Activated CD4-positive, alpha-beta T cell treated with anti-CD3 and anti-CD28 coated beads for 36 hours (primary cell): ENCODE results near the gene FMOD. TPM values are rescaled to one million over a fixed set of nuclear protein-coding genes. Genes with fewer than 3 reads are reported as not detected.

ENCODE experiments used
- ATAC-seq: fragments of 200-7000 bp; cut with Tn5 transposase; one replicate; pipeline ENCODE4 v1.10.0; 2021; ENCODE audit warnings: mild to moderate bottlenecking, moderate library complexity
- CTCF ChIA-PET: fragments of 350-600 bp; sonication (Branson Sonifier 250); formaldehyde crosslinking; loops from one replicate; lab custom pipeline; 2021; ENCODE audit warnings: antibody characterized with exemption; lab: Charles Lee
- POLR2A ChIA-PET: fragments of 350-600 bp; sonication (Branson Sonifier 250); formaldehyde crosslinking; loops from one replicate; lab custom pipeline; 2021; ENCODE audit warnings: antibody characterized with exemption, inconsistent platforms; lab: Charles Lee
- DNase-seq: peaks from one replicate; pipeline ENCODE4 v3.0.0-alpha.2; 2020
- H3K27ac Mint-ChIP-seq: one replicate; pipeline ENCODE4 v1.8.0; 2021; ENCODE audit warnings: mixed read lengths
- H3K27me3 Mint-ChIP-seq: one replicate; pipeline ENCODE4 v1.8.0; 2021; ENCODE audit warnings: mixed read lengths
- H3K36me3 Mint-ChIP-seq: one replicate; pipeline ENCODE4 v1.8.0; 2021; ENCODE audit warnings: low read depth, mixed read lengths
- H3K4me1 Mint-ChIP-seq: one replicate; pipeline ENCODE4 v1.8.0; 2021; ENCODE audit warnings: mixed read lengths
- H3K4me3 Mint-ChIP-seq: one replicate; pipeline ENCODE4 v1.8.0; 2021; ENCODE audit warnings: mild to moderate bottlenecking, moderate library complexity, mixed read lengths
- H3K9me3 Mint-ChIP-seq: one replicate; pipeline ENCODE4 v1.8.0; 2021; ENCODE audit warnings: low read depth, mixed read lengths
- intact Hi-C, 2 experiments: fragments of 100-400 bp; cut with DNase I in 1 of 2; cut with micrococcal nuclease in 1 of 2; formaldehyde crosslinking; loops; one replicate each; pipeline versions ENCODE4 v1.14.2 to v1.15.1; 2022 to 2024; cut with DNase I, micrococcal nuclease
- total RNA-seq, 2 experiments: library from RNA; stranded (reverse); gene quantifications; one replicate each; pipeline ENCODE4 v1.2.3, GENCODE V29; 2021

FMOD gene
- total RNA-seq, 2 experiments from 2014 or later = 0.87 to 0.98 TPM

DNA sequence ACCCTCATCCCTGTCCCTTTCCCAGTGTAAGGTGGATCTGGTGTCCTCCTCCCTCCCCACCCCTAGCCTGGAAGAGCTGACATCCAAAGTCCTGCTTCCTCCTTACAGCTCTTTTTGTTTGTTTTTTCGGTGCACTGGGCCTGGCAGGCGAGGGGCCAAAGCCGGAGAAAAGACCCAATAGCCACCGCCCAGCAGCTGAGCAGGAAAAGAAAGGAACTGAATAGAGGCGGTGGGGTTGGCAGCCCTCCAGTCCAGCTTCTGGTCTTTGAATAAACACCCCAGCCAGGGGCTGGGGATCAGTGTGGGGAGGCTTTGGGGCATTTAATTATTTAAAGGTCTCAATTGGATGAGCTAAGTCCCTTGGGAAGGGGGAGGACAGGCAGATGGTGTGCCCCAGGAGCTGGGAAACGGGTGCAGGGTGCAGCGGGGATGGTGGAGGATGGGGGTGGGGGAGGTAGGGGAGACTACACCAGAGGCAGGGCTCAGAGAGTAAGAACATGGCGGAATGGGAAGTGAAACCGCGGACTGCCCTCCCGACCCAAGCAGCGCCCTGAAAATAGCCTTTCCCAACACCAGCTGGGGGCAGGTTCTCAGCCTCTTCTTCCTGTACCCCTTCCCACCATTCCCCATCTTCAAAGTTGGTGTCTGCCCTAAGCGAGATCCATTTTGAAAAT is 25.4 kb downstream of the FMOD start:
- POLR2A ChIA-PET = interaction anchor here (0.6 to 5.3 kb wide), 6 partner anchors 13 to 53 kb away, joined by 3 to 97 read pairs (median 4); partner anchors contain the start of gene BTG2
- Mint-ChIP-seq H3K36me3 (no peaks in the 10 kb centered on the region), H3K27ac (peak overlapping the region; percentile 83)

DNA sequence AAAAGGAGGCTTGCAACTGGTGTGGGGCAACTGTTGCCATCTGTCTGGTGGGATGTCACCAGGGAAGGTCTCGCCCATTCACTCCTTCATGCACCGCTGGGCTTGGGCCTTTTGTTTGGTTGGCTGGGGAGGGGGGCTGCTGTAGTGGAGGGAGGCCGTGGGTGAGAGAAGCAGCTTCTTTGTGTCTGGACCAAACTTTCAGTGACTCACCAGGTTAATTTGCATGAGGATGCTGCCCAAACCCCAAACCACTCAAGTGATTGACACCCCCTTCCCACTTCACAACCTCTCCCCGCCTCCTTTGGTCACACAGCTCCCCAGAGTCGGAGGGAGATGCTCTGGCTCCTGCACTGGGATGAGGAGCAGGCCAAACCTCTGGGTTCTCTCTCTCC is 25.9 kb downstream of the FMOD start:
- CTCF ChIA-PET = interaction anchor here (0.7 to 9.9 kb wide), 12 partner anchors 8 to 667 kb away, joined by 3 to 249 read pairs (median 4); no protein-coding TSS in a partner anchor
- H3K36me3 Mint-ChIP-seq = no peaks in the 10 kb centered on the region
- no peaks in the 10 kb centered on the region for H3K27me3 Mint-ChIP-seq
- ATAC-seq (peak; percentile 17), DNase-seq (peak; percentile 81)
- peak overlapping the region; percentile 83 for H3K27ac Mint-ChIP-seq
- intact Hi-C loops = loop anchor here in 1 of 2 experiments (1.0 to 10.0 kb wide), 10 partner anchors 298 to 1960 kb away; partner anchors contain the start of genes ADIPOR1, ATP2B4, KDM5B and LAX1
- H3K9me3 Mint-ChIP-seq = no peaks in the 10 kb centered on the region
- H3K4me3 Mint-ChIP-seq = peak overlapping the region; percentile 47
- POLR2A ChIA-PET = interaction anchor here (0.6 to 5.3 kb wide), 9 partner anchors 12 to 52 kb away, joined by 3 to 97 read pairs (median 4); partner anchors contain the start of gene BTG2
- H3K4me1 Mint-ChIP-seq = peaks cover 84% of the 10 kb centered on the region

More for the DNA sequence above, 25.4 kb downstream of the FMOD start:
- DNase-seq (no peak), ATAC-seq (no peak)
- Mint-ChIP-seq H3K4me1 (peaks cover 79% of the 10 kb centered on the region), H3K9me3 (no peaks in the 10 kb centered on the region), H3K4me3 (peak overlapping the region; percentile 47), H3K27me3 (no peaks in the 10 kb centered on the region)
- CTCF ChIA-PET = interaction anchor here (0.6 to 9.9 kb wide), 15 partner anchors 8 to 422 kb away, joined by 3 to 249 read pairs (median 4); no protein-coding TSS in a partner anchor
- intact Hi-C loops = loop anchor here in 1 of 2 experiments (1.0 to 10.0 kb wide), 11 partner anchors 298 to 1959 kb away; partner anchors contain the start of genes ADIPOR1, ATP2B4, KDM5B and LAX1

DNA sequence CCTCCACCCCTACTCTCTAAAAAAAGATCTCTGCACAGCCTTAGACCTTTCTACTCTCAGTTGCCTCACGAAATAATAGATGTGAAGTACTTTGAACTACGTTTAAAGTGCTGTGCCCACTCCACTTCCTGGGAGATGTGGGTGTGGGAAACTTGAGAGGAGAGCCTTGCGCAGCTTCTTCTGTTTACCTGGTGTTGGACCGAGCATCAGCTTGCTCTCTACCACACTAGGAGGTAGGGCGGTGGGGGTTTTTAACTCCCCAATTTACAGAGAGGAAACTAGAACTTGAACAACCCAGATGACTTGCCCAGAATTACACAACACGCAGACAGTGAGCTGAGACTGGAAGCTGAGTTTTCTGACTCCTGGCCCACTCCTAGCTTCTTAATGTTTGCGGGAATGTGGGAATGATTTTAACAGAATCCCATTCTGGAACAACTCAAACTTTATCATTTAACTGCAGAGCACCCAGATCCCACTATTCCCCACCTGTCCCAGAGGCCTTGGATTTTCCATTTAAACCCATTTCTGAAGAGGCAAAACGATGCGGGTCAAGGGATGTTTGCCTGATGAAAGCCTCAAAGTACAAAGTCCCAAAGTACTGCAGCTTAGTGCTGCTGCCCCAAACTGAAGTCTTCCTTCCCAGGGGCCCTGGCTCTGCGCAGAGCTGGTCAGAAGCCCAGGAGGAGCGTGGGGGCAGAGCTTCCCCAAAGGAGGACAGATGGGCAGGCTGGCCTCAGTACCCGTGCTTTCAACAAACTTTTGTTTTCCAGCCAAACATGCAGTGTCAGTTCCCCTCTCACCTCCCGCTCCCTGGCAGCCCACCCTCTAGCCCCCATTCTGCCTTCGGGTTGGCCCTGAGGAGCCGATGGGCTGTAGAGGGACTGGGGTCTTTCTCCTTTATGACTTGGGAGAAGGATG is 26.6 kb downstream of the FMOD start:
- H3K27me3 Mint-ChIP-seq = no peaks in the 10 kb centered on the region
- DNase-seq (peak; percentile 70), ATAC-seq (peak; percentile 28)
- ChIA-PET CTCF (interaction anchor here (0.7 to 9.9 kb wide), 15 partner anchors 8 to 666 kb away, joined by 3 to 249 read pairs (median 4); no protein-coding TSS in a partner anchor), POLR2A (interaction anchor here (0.6 to 5.3 kb wide), 9 partner anchors 11 to 446 kb away, joined by 3 to 97 read pairs (median 4); partner anchors contain the start of gene BTG2)
- peak overlapping the region; percentile 83 for H3K27ac Mint-ChIP-seq
- peaks cover 91% of the 10 kb centered on the region for H3K4me1 Mint-ChIP-seq
- H3K36me3 Mint-ChIP-seq = no peaks in the 10 kb centered on the region
- no peaks in the 10 kb centered on the region for H3K9me3 Mint-ChIP-seq
- H3K4me3 Mint-ChIP-seq = peak overlapping the region; percentile 52
- intact Hi-C loops = loop anchor here in 1 of 2 experiments (1.0 to 10.0 kb wide), 10 partner anchors 297 to 1960 kb away; partner anchors contain the start of genes ADIPOR1, ATP2B4, KDM5B and LAX1

GRCh38 chr1:203323587-203323986 is 27.3 kb downstream of the FMOD start:
- H3K4me3 Mint-ChIP-seq = peak overlapping the region; percentile 52
- H3K9me3 Mint-ChIP-seq = no peaks in the 10 kb centered on the region
- POLR2A ChIA-PET = interaction anchor here (0.6 to 5.3 kb wide), 4 partner anchors 15 to 445 kb away, joined by 3 to 97 read pairs (median 16); partner anchors contain the start of gene BTG2

GRCh38 chr1:203322500-203323179 is 28.3 kb downstream of the FMOD start:
- no peaks in the 10 kb centered on the region for H3K9me3 Mint-ChIP-seq
- H3K27ac Mint-ChIP-seq = peak overlapping the region; percentile 83
- peaks cover 85% of the 10 kb centered on the region for H3K4me1 Mint-ChIP-seq
- no peak overlapping the region for H3K4me3 Mint-ChIP-seq
- H3K36me3 Mint-ChIP-seq = no peaks in the 10 kb centered on the region
- DNase-seq = no peak
- no peak for ATAC-seq
- POLR2A ChIA-PET = interaction anchor here (0.6 to 3.2 kb wide), 2 partner anchors 15 to 53 kb away, joined by 3 to 63 read pairs; partner anchors contain the start of gene BTG2
- CTCF ChIA-PET = interaction anchor here (9.2 to 9.9 kb wide), 3 partner anchors 13 to 53 kb away, joined by 143 to 249 read pairs (median 154); no protein-coding TSS in a partner anchor
- intact Hi-C loops = loop anchor here in 1 of 2 experiments (10.0 kb wide), 2 partner anchors 1182 to 1962 kb away; no protein-coding TSS in a partner anchor
- no peaks in the 10 kb centered on the region for H3K27me3 Mint-ChIP-seq

More at GRCh38 chr1:203323587-203323986, 27.3 kb downstream of the FMOD start:
- CTCF ChIA-PET = interaction anchor here (0.8 to 9.9 kb wide), 9 partner anchors 14 to 163 kb away, joined by 3 to 249 read pairs (median 10); no protein-coding TSS in a partner anchor
- DNase-seq = no peak
- H3K27ac Mint-ChIP-seq = peak overlapping the region; percentile 83
- ATAC-seq = no peak
- intact Hi-C loops = loop anchor here in 1 of 2 experiments (10.0 kb wide), 2 partner anchors 1181 to 1961 kb away; no protein-coding TSS in a partner anchor
- peaks cover 92% of the 10 kb centered on the region for H3K4me1 Mint-ChIP-seq
- no peaks in the 10 kb centered on the region for H3K27me3 Mint-ChIP-seq
- H3K36me3 Mint-ChIP-seq = no peaks in the 10 kb centered on the region

DNA sequence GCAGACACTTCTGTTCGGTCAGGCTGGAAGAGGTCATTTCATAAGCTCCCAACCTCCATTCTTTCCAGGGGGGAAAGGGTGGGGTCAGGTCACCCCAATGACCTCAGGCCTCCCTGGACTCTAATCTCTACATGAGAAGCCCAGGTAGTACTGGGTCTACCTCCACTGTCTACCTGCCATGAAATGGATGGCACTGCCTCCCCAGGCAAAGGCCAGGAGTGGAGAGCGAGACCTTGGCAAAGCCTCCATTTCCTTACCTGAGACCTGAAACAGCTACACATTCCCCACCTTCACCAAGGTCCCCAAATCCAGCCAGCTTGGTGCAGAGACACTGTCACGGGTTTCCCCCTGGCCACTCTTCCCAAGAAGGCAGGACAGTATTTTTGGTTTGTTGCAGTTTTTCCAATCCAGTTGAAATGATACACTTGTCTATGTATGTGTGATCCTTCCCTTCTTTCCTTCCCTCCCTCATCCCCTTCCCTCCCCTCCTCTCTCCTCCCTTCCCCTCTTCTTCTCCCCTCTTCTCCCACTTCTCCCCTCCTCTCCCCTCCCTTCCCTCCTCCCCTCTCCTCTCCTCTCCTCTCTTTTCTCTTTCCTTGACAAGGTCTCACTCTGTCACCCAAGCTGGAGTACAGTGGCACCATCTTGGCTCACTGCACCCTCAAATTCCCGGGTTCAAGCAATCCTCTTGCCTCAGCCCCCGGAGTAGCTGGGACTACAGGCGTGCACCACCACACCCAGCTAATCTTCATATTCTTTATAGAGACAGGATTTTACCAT is 29.5 kb downstream of the FMOD start:
- Mint-ChIP-seq H3K4me1 (peaks cover 83% of the 10 kb centered on the region), H3K36me3 (no peaks in the 10 kb centered on the region), H3K27ac (peak overlapping the region; percentile 80), H3K9me3 (no peaks in the 10 kb centered on the region), H3K4me3 (peak overlapping the region; percentile 29), H3K27me3 (no peaks in the 10 kb centered on the region)
- CTCF ChIA-PET = interaction anchor here (0.6 to 9.9 kb wide), 10 partner anchors 12 to 1107 kb away, joined by 3 to 249 read pairs (median 4); no protein-coding TSS in a partner anchor
- intact Hi-C loops = loop anchor here in 1 of 2 experiments (10.0 kb wide), 2 partner anchors 1183 to 1963 kb away; no protein-coding TSS in a partner anchor
- DNase-seq = no peak
- ATAC-seq = no peak
- POLR2A ChIA-PET = interaction anchor here (1.0 to 3.2 kb wide), 4 partner anchors 13 to 44 kb away, joined by 3 to 63 read pairs (median 10); partner anchors contain the start of gene BTG2

GRCh38 chr1:203320591-203321272 is 30.2 kb downstream of the FMOD start:
- H3K4me3 Mint-ChIP-seq = peak overlapping the region; percentile 29
- ChIA-PET CTCF (interaction anchor here (0.6 to 9.9 kb wide), 11 partner anchors 11 to 1108 kb away, joined by 3 to 249 read pairs (median 4); no protein-coding TSS in a partner anchor), POLR2A (interaction anchor here (1.0 to 3.2 kb wide), 4 partner anchors 13 to 43 kb away, joined by 3 to 63 read pairs (median 10); partner anchors contain the start of gene BTG2)
- DNase-seq (peak; percentile 71), ATAC-seq (peak; percentile 65)
- H3K9me3 Mint-ChIP-seq = no peaks in the 10 kb centered on the region
- intact Hi-C loops = loop anchor here in 1 of 2 experiments (1.0 to 10.0 kb wide), 4 partner anchors 8 to 1964 kb away; no protein-coding TSS in a partner anchor
- H3K4me1 Mint-ChIP-seq = peaks cover 77% of the 10 kb centered on the region
- no peaks in the 10 kb centered on the region for H3K27me3 Mint-ChIP-seq
- no peaks in the 10 kb centered on the region for H3K36me3 Mint-ChIP-seq
- H3K27ac Mint-ChIP-seq = peak overlapping the region; percentile 80

GRCh38 chr1:203318229-203318517 is 32.7 kb downstream of the FMOD start:
- POLR2A ChIA-PET = interaction anchor here (2.1 kb wide), 1 partner anchor 11 kb away, joined by 8 read pairs; no protein-coding TSS in a partner anchor
- no peak for DNase-seq

More at GRCh38 chr1:203318229-203318517, 32.7 kb downstream of the FMOD start:
- H3K27me3 Mint-ChIP-seq = no peaks in the 10 kb centered on the region
- CTCF ChIA-PET = interaction anchor here (0.7 to 3.4 kb wide), 9 partner anchors 8 to 51 kb away, joined by 3 to 17 read pairs (median 3); no protein-coding TSS in a partner anchor
- peaks cover 51% of the 10 kb centered on the region for H3K4me1 Mint-ChIP-seq
- H3K9me3 Mint-ChIP-seq = no peaks in the 10 kb centered on the region
- peaks cover 14% of the 10 kb centered on the region for H3K36me3 Mint-ChIP-seq
- no peak for ATAC-seq
- H3K27ac Mint-ChIP-seq = no peak overlapping the region
- no peak overlapping the region for H3K4me3 Mint-ChIP-seq
- intact Hi-C loops = no loop called here
